Epithelial cell of umbilical artery (primary cell): ENCODE results near the gene RTP1. TPM values are rescaled to one million over a fixed set of nuclear protein-coding genes. Genes with fewer than 3 reads are reported as not detected.

Source experiments
- total RNA-seq: library from RNA; depleted of rRNA; stranded (reverse); fragments of >200 nt; gene quantifications from 2 replicates; pipeline ENCODE4 v1.2.3, GENCODE V29; 2014

RTP1 gene, protein sequence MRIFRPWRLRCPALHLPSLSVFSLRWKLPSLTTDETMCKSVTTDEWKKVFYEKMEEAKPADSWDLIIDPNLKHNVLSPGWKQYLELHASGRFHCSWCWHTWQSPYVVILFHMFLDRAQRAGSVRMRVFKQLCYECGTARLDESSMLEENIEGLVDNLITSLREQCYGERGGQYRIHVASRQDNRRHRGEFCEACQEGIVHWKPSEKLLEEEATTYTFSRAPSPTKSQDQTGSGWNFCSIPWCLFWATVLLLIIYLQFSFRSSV
- total RNA-seq: not detected in 2 replicates

DNA sequence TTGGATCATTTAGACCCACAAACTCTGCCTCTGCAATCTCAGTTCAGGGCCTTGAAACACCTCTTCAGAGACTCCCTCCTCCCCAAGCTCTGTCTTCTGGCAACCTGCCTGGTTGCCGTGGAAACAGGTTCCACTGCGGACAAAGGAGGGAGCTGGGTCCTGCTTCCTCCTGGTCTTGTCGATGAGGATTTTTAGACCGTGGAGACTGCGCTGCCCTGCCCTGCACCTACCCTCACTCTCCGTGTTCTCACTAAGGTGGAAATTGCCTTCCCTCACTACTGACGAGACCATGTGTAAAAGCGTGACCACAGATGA lies at the start of gene RTP1:
RTP1 (plus strand) TSS at position 152 of the 315 bp plus-strand sequence; CDS start at position 182, 30 bp downstream.

Other genes with a start within 250 kb of the RTP1 start
- gene RPL39L, start 58.0 kb upstream of the RTP1 start, total RNA-seq: 40.3 and 61.4 TPM in 2 replicates
- gene MASP1, start 94.3 kb downstream of the RTP1 start, total RNA-seq: 0.91 and 1.9 TPM in 2 replicates
- 0.61 TPM in 1 of 2 replicates, not detected in the other for gene RTP4, start 170.9 kb downstream of the RTP1 start, total RNA-seq